SK-N-MC (cell line): ENCODE measurements around the gene IGF1R.

Experiments used
- DNase-seq: peaks from one replicate; pipeline ENCODE4 v3.0.0-alpha.2; 2011; ENCODE audit warnings: low read depth, low spot score
- H3K27ac ChIP-seq: fragments of 200-600 bp; sonication (generic); 2 replicates; pipeline ENCODE4 v1.5.1; 2016; ENCODE audit warnings: mixed run types
- H3K36me3 ChIP-seq: fragments of 200-600 bp; sonication (generic); 2 replicates; pipeline ENCODE4 v1.6.1; 2017; ENCODE audit warnings: antibody characterized with exemption, low read length, mixed read lengths; ENCODE audit not compliant: insufficient read depth
- H3K4me3 ChIP-seq: fragments of 200-600 bp; sonication (generic); 2 replicates; pipeline ENCODE4 v1.5.1; 2016
- H3K9ac ChIP-seq: fragments of 200-600 bp; sonication (generic); 2 replicates; pipeline ENCODE4 v1.8.0; 2017; ENCODE audit warnings: mixed run types, mixed read lengths; ENCODE audit not compliant: insufficient read length
- H3K9me3 ChIP-seq: fragments of 200-600 bp; sonication (generic); 2 replicates; pipeline ENCODE4 v1.6.1; 2017; ENCODE audit warnings: low read depth, mild to moderate bottlenecking, antibody characterized with exemption, low read length, moderate library complexity, mixed read lengths
- EZH2 ChIP-seq: fragments of 200-600 bp; sonication (generic); IDR thresholded peaks from one replicate; pipeline ENCODE4 v1.6.1; 2017; ENCODE audit warnings: antibody characterized with exemption
- FOXP2 ChIP-seq: optimal IDR thresholded peaks from 2 replicates; pipeline ENCODE3; 2011; ENCODE audit warnings: mild to moderate bottlenecking, moderate library complexity; ENCODE audit not compliant: insufficient read depth; ENCODE audit errors: extremely low read length, control extremely low read depth
- POLR2AphosphoS5 ChIP-seq: IDR thresholded peaks from 2 replicates; pipeline ENCODE4 v1.6.1; 2012; ENCODE audit warnings: mild to moderate bottlenecking, low read depth, low read length, borderline replicate concordance

Gene IGF1R

DNA sequence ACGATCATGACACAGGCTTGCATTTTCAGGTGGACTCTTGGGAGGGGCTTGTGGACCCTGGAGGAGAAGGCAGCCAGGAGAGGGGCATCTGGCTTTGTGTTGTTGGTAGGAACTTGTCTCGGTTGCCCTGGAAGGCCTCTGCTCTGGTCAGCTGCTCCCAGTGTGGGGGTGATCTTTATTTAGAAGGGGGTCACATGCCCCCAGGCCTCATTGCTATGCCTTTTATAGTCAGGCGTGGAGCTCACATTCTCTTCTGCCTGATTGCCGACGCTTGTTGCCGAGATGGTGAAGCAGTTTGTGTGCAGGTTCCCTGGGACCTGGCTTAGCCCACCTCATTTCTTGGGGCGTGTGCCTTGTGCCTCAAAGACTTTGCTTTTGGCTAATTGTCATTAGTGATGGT is 66.6 kb downstream of the IGF1R start:
- DNase-seq, result no peak
- TF ChIP-seq EZH2, result no peak
- no peak for TF ChIP-seq POLR2AphosphoS5
- TF ChIP-seq FOXP2, result no peak
- Histone ChIP-seq H3K9me3 (no peaks in the 10 kb centered on the region), H3K27ac (no peak overlapping the region), H3K36me3 (peaks cover 8% of the 10 kb centered on the region), H3K9ac (no peak overlapping the region), H3K4me3 (no peak overlapping the region)

DNA sequence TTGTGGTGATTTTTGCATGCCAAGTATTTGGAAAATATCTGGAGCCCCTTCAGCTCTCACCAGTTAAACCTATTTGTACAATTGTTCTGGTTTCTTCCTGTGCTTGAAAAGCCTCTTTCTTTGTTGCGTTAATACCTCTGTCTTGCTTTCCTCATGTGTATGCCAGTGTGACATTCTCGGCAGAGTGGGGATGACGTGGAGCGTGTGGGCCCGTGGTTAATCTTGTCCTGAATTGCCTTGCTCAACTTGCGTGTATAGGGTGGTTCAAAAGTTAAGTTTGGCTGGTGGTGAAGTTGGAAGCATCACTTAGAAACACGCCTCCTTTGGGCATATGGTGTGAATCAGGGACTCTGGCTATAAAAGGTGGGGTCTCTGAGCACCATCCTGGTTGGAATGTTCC is 67.1 kb downstream of the IGF1R start:
- DNase-seq, result no peak
- H3K4me3 ChIP-seq, result no peak overlapping the region
- peaks cover 4% of the 10 kb centered on the region for H3K36me3 ChIP-seq
- H3K9me3 ChIP-seq, result no peaks in the 10 kb centered on the region
- H3K9ac ChIP-seq, result no peak overlapping the region
- no peak for TF ChIP-seq POLR2AphosphoS5
- TF ChIP-seq FOXP2, result no peak
- no peak for TF ChIP-seq EZH2
- no peak overlapping the region for H3K27ac ChIP-seq

DNA sequence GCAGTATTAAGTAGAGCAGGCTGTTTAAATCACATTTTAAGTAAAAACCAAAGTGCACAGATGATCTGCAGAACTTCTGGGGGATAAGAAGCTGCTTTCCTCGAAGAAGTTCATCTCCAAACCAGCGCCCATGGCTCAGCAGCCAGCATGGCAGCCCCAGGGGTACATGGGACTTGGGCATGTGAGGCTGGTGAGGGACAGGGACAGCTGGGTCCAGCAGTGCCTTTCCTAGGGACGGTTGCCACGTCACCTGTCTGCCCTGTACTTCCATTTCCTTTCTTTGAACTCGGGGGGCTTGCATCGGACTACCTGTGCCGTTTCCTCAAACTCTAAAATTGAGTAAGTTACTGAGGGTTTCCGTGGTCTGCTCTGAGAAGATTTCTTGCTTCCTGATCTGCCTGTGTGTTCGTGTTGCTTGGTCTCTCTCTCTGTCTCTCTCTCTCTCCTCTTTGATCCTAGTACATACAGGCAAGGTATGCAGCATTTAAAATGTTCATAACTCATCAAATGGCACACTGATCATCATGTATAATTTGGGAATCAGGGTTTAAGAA is 67.6 kb downstream of the IGF1R start:
- TF ChIP-seq FOXP2 (no peak), POLR2AphosphoS5 (no peak), EZH2 (no peak)
- no peak overlapping the region for H3K9ac ChIP-seq
- no peaks in the 10 kb centered on the region for H3K9me3 ChIP-seq
- no peak overlapping the region for H3K27ac ChIP-seq
- DNase-seq, result no peak
- H3K4me3 ChIP-seq, result no peak overlapping the region
- H3K36me3 ChIP-seq, result peaks cover 4% of the 10 kb centered on the region

DNA sequence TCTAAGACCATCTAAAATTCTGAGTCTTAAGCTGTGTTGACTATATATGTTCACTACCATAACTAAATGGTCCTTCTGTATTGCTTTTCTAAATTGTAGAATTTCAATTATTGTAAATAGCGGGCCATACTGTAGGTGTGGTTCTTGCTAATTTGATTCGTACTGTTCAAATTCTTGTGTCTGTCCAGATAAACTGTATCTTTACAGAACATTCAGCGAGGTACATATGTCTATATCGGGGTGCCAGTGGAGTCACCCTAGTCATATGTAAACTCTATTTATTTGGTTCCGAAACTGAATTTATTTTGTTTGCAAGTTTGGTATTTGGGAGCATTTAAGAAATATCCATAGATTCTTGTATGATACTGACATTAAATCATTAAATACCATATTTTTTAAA is 69.0 kb downstream of the IGF1R start:
- Histone ChIP-seq H3K9ac (no peak overlapping the region), H3K4me3 (no peak overlapping the region), H3K9me3 (no peaks in the 10 kb centered on the region), H3K27ac (no peak overlapping the region), H3K36me3 (no peaks in the 10 kb centered on the region)
- TF ChIP-seq FOXP2, result no peak
- no peak for TF ChIP-seq POLR2AphosphoS5
- no peak for TF ChIP-seq EZH2
- DNase-seq, result no peak

DNA sequence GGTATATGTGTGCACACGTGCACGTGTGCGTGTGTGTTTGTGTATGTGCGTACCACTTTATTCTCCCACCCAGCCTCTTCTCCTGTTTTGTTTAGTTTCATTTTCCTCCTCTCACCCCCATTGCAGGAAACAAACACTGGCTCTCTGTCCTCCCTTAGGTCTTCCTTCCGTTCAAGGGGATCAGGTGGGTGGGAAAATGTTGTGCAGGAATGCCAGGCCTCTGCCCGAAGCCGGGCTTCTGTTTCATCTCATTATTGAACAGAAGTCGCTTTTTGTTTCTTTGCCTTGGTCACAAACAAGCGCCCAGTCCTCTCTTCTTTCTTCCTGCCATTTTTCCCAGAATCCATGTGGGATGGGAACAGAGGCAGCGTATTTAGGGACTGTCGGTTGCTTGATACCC is 69.6 kb downstream of the IGF1R start:
- H3K36me3 ChIP-seq, result no peaks in the 10 kb centered on the region
- DNase-seq, result no peak
- H3K4me3 ChIP-seq, result no peak overlapping the region
- no peak for TF ChIP-seq POLR2AphosphoS5
- TF ChIP-seq FOXP2, result no peak
- no peak for TF ChIP-seq EZH2
- H3K9me3 ChIP-seq, result no peaks in the 10 kb centered on the region
- no peak overlapping the region for H3K9ac ChIP-seq
- H3K27ac ChIP-seq, result no peak overlapping the region

DNA sequence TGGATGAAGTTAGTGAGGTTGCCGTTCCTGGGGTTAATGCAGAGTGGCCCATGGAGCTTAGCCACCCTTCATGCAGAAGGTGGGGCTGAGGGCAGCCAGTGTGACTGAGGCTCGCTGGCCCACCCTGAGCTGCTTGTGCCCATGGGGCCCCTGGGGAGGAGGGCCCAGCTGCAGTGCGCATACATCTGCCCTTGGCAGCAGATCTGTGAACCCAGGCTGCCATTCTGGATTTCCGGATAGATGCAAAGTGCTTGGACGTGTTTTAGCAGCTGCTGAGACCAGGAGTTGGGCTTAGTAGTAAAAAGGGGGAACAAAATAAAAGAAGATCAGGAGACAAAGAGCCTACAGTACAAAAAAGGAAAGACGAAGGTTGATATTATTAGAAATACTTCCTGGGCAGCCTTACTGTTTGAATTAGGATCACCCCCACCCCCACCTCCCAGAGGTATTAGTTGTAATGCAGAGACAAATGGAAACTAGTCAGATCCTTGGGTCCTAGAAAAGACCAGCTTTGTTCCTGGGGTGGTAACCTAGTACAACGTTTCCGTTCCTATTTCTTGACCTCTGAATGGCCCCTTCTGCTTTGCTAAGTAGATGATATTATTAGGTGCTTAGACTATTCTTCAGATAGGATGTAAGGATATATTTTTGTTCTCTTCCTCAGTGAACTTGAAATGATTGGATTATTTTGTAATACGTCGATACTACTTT is 70.2 kb downstream of the IGF1R start:
- H3K9me3 ChIP-seq, result no peaks in the 10 kb centered on the region
- H3K9ac ChIP-seq, result no peak overlapping the region
- H3K36me3 ChIP-seq, result no peaks in the 10 kb centered on the region
- H3K4me3 ChIP-seq, result no peak overlapping the region
- no peak for TF ChIP-seq EZH2
- no peak for TF ChIP-seq FOXP2
- TF ChIP-seq POLR2AphosphoS5, result no peak
- no peak overlapping the region for H3K27ac ChIP-seq
- no peak for DNase-seq

DNA sequence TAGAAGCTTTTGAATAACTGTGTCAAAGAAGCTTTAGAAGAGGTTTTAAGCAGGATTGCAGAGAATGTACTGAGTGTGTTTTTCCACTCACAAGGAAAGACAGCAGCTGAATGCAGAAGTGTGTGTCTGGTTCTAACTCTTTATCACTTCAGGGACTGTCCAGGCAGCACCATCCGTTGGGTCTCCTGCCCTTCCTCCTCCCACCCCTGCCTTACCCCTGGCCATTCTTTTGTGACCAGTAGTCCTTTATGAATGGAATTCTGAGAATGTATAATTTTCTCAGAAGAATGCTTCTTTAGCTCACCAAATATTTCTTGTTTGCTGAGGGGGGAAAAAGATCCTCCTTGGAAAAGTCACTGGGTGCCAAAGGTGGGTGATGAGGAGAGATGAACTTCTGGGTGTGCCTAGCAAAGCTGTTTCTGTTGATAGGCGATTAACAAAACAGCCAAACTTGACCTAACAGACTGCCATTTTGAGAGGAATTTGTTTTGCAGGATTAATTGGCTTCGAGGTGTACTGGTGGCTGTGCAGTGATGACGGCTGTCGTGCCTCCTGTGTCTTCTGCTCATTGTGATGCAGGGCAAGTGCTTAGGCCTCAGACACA is 70.9 kb downstream of the IGF1R start:
- H3K27ac ChIP-seq, result no peak overlapping the region
- no peak overlapping the region for H3K4me3 ChIP-seq

DNA sequence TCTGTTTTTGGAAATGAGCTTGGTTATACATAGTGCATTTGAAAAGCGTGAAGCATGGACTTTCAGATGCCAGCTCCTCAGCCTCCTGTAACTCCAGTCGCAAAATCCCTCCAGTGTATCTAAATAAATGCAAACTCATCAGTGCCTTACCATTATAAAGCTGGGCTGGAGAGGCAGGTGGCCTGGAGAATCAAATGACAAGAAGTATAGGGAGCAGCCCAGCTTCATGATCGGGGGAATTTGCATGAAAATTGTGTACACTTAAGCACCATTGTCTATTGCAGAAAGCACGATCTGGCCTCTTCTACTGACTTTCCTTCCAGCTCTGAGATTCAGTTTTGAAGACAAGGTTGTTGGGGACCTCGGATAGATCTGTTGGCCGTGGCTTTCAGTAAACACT is 71.7 kb downstream of the IGF1R start:
- no peak for DNase-seq
- H3K4me3 ChIP-seq, result no peak overlapping the region
- no peak for TF ChIP-seq FOXP2
- no peak for TF ChIP-seq POLR2AphosphoS5
- TF ChIP-seq EZH2, result no peak

More for the DNA sequence above, 70.9 kb downstream of the IGF1R start:
- Histone ChIP-seq H3K9me3 (no peaks in the 10 kb centered on the region), H3K9ac (no peak overlapping the region), H3K36me3 (no peaks in the 10 kb centered on the region)
- TF ChIP-seq POLR2AphosphoS5 (no peak), EZH2 (no peak), FOXP2 (no peak)
- no peak for DNase-seq

More for the DNA sequence above, 71.7 kb downstream of the IGF1R start:
- Histone ChIP-seq H3K36me3 (no peaks in the 10 kb centered on the region), H3K27ac (no peak overlapping the region), H3K9ac (no peak overlapping the region), H3K9me3 (no peaks in the 10 kb centered on the region)
